BJ (cell line): ENCODE results near the gene AGPAT2. TPM values are rescaled to one million over a fixed set of nuclear protein-coding genes. Genes with fewer than 3 reads are reported as not detected.

Experiments used
- CTCF ChIA-PET: fragments of 350-600 bp; formaldehyde crosslinking; extraction: SDS; loops from one replicate; lab custom pipeline; 2021; ENCODE audit warnings: antibody characterized with exemption, inconsistent platforms; lab: Yijun Ruan, JAX
- POLR2A ChIA-PET: fragments of 300-600 bp; sonication (Branson Sonifier 250); formaldehyde crosslinking; extraction: SDS; loops from one replicate; lab custom pipeline; 2021; ENCODE audit warnings: antibody characterized with exemption; lab: Charles Lee
- DNase-seq: peaks from one replicate; pipeline ENCODE4 v3.0.0-alpha.2; 2011; ENCODE audit warnings: low read depth
- H3K27me3 ChIP-seq: 2 replicates; pipeline ENCODE4 v1.6.0; 2011; ENCODE audit warnings: low read length; ENCODE audit not compliant: control insufficient read depth, insufficient read depth
- H3K36me3 ChIP-seq: 2 replicates; pipeline ENCODE4 v1.5.1; 2011; ENCODE audit warnings: low read length; ENCODE audit not compliant: control insufficient read depth, insufficient read depth
- H3K4me3 ChIP-seq: 2 replicates; pipeline ENCODE4 v1.5.1; 2011; ENCODE audit warnings: low read depth, mild to moderate bottlenecking, control low read depth, low read length
- CTCF ChIP-seq: IDR thresholded peaks from 2 replicates; pipeline ENCODE4 v1.5.1; 2011; ENCODE audit warnings: low read depth, mild to moderate bottlenecking, control low read depth, inconsistent platforms, low read length, moderate library complexity; ENCODE audit not compliant: insufficient read depth
- polyA plus RNA-seq: library from polyadenylated mRNA; depleted of rRNA; stranded (reverse); fragments of >200 nt; gene quantifications from 2 replicates; pipeline ENCODE4 v1.2.3, GENCODE V29; 2011

Gene AGPAT2
- polyA plus RNA-seq, 1 experiment = 68.3 TPM

- no peak for TF ChIP-seq CTCF
- DNase-seq = no peak
- POLR2A ChIA-PET = no interaction called here
- no peaks in the 10 kb centered on the region for H3K36me3 ChIP-seq
- CTCF ChIA-PET = interaction anchor here (1.0 to 8.5 kb wide), 2 partner anchors 12 to 143 kb away, joined by 3 to 385 read pairs; no protein-coding TSS in a partner anchor
- no peaks in the 10 kb centered on the region for H3K27me3 ChIP-seq
- H3K4me3 ChIP-seq = no peak overlapping the region
Observed at GRCh38 chr9:136630662-136630992, 56.6 kb downstream of the AGPAT2 start.

DNA sequence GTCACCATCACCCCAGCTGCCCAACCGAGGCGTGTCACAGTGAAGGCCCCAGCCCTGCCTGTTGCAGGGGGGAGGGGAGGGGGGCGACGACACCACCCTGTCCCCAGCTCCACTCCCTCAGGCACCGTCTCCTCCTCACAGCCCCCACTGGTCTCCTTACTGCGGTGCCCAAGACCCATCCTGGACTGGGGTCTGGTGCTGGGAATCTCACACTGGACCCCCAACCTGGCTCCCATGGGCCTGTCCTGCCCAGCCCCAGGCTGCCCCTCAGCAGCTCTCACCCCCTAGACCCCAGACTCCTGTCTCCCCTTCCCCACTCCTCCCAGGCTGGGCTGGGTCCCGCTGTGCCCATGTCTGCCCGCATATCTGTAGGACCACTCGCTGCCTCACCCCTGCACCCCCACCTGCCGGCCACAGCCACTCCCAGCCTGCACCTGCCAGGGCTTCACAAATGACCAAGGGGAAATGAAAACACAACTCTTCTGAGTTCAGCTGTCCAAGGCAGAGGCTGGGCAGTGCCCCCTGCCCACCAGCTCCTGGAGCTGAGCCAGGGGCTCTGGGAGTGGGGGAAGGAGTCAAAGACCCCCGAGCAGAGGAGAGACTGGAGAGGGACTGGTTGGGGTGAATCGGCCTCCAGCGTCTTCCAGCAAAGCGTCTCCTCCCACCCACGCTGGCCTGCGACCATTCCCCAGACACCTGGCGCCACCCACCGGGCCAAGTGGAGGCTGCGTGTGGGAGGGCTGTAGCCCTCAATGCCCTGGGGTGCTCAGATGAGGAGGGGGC, 57.2 kb downstream of the AGPAT2 start:
- ChIA-PET CTCF (interaction anchor here (0.6 to 8.5 kb wide), 7 partner anchors 12 to 142 kb away, joined by 3 to 385 read pairs (median 3); no protein-coding TSS in a partner anchor), POLR2A (no interaction called here)
- Histone ChIP-seq H3K36me3 (no peaks in the 10 kb centered on the region), H3K4me3 (no peak overlapping the region), H3K27me3 (no peaks in the 10 kb centered on the region)
- peak; percentile 69 for TF ChIP-seq CTCF
- no peak for DNase-seq

DNA sequence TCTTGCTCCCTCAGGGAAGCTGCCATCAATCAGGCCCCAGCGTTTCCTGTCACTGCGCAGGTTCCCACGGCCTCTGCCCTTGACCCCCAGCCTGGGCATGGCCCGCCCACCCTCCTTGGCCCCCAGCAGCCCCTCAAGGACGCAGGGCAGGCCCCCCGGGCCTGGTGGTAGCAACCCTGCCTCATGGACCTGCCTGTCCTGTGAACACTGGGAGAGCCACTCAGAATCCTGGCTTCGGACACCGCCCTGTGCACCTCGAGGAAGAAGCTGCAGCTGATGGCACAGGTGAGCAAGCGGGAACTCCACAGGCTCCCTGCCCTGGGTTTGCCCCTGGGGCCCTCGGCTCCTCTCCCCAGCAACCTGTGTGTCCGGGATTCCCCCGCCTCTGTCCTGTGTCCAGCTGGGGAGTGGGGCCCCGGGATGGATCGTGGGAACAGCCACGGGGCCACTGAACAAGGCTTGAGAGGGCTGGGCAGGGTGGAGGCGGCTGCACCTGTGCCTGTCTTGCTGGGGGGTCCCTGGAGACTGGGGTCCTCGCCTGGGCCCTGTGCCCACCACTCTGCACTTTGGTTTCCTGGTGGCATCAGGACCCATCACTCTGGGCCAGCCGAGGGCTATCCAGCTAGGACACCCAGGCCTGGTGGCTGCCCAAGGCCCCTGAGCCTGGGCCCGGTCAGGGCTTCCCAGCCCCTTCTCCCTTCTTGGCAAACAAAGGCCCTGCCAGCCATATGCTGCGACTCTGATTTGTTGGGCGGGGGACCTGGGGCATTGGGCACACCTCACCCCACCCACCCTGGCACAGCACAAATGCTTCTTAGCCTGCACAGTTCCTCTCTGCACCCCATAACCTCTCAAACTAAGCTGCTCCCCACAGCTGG, 58.0 kb downstream of the AGPAT2 start:
- DNase-seq = no peak
- TF ChIP-seq CTCF = no peak
- CTCF ChIA-PET = interaction anchor here (0.8 to 8.5 kb wide), 8 partner anchors 9 to 142 kb away, joined by 3 to 385 read pairs (median 4); no protein-coding TSS in a partner anchor
- Histone ChIP-seq H3K36me3 (no peaks in the 10 kb centered on the region), H3K27me3 (no peaks in the 10 kb centered on the region), H3K4me3 (no peak overlapping the region)
- POLR2A ChIA-PET = no interaction called here

- CTCF ChIA-PET = interaction anchor here (1.0 to 8.5 kb wide), 5 partner anchors 10 to 141 kb away, joined by 3 to 385 read pairs (median 7); no protein-coding TSS in a partner anchor
Observed at GRCh38 chr9:136628268-136628667, 59.0 kb downstream of the AGPAT2 start.

More at GRCh38 chr9:136628268-136628667, 59.0 kb downstream of the AGPAT2 start:
- no peak for DNase-seq
- POLR2A ChIA-PET = no interaction called here
- Histone ChIP-seq H3K36me3 (no peaks in the 10 kb centered on the region), H3K4me3 (no peak overlapping the region), H3K27me3 (no peaks in the 10 kb centered on the region)
- TF ChIP-seq CTCF = no peak
